ENCODE results near the gene ARHGDIA.
"Not testable (repeated sequence)": the region's sequence is repeated elsewhere in the genome, so short reads cannot be mapped to it uniquely, and the experiment has no call there.

ARHGDIA gene

DNA sequence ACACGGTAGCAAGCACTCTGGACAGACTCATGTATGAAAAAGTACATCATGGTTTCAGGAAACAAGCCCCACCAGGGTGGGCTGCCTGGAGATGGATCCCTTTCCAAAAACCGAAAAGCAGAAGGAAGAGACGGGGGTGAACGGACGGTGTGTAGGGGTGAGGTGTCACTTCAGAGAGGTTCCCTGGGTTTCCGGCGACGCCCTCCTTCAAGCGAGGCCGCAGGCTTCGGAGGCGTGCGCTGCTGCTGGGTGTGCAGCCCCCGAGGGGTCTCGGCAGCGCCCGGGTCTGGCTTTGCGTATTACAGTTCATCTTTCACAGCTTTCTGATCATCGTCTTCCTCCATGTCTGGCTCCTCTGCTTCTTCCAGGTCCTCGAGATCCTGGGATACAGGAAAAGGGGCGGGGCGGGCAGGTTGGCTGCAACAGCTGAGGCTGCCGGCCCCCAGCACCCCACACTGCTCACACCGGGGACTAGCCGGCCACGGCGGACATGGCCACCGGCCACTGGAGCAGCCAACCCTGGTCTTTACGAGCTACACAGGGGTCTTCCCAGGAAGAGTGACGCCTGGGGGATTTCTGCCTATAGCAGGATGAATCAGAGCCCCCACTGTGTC is 27.3 kb downstream of the ARHGDIA start:
- TF ChIP-seq, protein P1, sequence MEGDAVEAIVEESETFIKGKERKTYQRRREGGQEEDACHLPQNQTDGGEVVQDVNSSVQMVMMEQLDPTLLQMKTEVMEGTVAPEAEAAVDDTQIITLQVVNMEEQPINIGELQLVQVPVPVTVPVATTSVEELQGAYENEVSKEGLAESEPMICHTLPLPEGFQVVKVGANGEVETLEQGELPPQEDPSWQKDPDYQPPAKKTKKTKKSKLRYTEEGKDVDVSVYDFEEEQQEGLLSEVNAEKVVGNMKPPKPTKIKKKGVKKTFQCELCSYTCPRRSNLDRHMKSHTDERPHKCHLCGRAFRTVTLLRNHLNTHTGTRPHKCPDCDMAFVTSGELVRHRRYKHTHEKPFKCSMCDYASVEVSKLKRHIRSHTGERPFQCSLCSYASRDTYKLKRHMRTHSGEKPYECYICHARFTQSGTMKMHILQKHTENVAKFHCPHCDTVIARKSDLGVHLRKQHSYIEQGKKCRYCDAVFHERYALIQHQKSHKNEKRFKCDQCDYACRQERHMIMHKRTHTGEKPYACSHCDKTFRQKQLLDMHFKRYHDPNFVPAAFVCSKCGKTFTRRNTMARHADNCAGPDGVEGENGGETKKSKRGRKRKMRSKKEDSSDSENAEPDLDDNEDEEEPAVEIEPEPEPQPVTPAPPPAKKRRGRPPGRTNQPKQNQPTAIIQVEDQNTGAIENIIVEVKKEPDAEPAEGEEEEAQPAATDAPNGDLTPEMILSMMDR (IDR thresholded peaks at IDR 0.05; ENCODE audit: low read depth, low read length, missing control alignments) = no peak

DNA sequence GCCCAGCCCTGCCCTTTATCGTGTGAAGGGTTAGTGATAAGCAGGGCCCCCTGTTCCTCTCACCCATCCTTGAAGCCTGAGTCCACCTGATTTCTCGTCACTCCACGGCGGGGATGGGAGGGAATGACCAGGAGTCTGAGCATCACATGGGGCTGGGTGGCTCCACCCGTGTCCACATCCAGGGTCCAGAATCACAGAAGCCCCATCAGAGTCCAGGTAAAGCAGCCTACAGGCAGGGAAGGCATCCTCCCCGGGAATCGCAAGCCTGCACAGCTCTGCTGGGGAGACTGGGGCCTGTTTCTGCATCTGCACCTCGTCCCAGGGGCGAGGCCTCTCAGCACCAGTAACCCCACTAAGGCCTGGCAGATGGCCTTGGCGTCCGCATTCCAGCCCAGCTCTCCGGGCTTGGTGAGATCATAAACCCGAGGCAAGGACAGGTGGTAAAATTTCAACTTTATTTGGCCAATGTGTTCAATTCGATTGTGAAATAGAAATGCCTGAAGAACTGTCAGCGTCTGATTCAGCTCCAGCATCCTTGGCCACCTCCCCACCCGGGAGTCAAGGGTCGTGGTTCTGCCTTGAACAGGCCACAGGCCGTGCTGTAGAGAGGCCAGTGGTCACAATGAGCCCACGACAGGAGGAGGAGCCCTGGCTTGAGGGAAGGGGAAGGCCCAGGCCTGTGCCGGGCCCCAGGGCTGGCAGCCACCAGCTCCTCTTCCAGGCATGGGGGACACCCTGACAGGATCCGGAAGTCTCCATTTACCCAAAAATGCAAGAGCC is 28.2 kb downstream of the ARHGDIA start:
- TF ChIP-seq, protein P1 (IDR thresholded peaks at IDR 0.05; ENCODE audit: low read depth, low read length, missing control alignments) = no peak
- H3K4me3 ChIP-seq (ENCODE audit: low read depth, low read length) = no peak overlapping the region
- no peak for DNase-seq (ENCODE audit: low read depth)

More for the DNA sequence above, 27.3 kb downstream of the ARHGDIA start:
- no peak overlapping the region for H3K4me3 ChIP-seq (ENCODE audit: low read depth, low read length)
- DNase-seq (ENCODE audit: low read depth) = no peak

DNA sequence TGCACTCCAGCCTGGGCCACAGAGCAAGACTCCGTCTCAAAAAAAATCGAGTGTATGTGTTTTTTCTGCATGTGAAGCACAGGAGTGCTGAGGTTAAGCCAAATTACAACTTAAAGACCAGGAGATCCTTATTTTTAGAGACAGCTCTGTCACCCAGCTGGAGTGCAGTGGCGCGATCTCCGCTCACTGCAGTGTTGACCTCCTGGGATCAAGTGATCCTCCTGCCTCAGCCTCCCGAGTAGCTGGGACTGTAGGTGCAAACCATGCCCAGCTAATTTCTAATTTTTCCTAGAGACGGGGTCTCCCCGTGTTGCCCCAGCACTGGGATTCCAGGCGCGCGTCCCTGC is 28.8 kb downstream of the ARHGDIA start:
- TF ChIP-seq, protein P1 (IDR thresholded peaks at IDR 0.05; ENCODE audit: low read depth, low read length, missing control alignments) = no peak
- no peak overlapping the region for H3K4me3 ChIP-seq (ENCODE audit: low read depth, low read length)
- DNase-seq (ENCODE audit: low read depth) = no peak

DNA sequence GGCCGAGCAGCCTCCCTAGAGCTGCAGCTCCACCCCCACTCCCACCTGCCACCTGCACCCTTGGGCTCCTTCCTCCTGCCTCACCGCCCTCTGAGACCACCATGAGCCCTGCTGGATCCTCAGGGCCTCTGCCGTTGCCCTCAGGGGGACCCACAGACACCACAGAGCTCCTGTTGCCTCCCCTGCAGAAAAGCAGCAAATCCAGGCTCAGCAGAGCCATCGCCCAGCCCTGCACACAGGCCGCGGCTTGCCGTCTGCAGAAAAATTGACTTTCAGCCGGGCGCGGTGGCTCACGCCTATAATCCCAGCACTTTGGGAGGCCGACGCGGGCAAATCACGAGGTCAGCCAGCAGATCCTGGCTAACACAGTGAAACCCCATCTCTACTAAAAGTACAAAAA is 29.3 kb downstream of the ARHGDIA start:
- DNase-seq (ENCODE audit: low read depth) = no peak

DNA sequence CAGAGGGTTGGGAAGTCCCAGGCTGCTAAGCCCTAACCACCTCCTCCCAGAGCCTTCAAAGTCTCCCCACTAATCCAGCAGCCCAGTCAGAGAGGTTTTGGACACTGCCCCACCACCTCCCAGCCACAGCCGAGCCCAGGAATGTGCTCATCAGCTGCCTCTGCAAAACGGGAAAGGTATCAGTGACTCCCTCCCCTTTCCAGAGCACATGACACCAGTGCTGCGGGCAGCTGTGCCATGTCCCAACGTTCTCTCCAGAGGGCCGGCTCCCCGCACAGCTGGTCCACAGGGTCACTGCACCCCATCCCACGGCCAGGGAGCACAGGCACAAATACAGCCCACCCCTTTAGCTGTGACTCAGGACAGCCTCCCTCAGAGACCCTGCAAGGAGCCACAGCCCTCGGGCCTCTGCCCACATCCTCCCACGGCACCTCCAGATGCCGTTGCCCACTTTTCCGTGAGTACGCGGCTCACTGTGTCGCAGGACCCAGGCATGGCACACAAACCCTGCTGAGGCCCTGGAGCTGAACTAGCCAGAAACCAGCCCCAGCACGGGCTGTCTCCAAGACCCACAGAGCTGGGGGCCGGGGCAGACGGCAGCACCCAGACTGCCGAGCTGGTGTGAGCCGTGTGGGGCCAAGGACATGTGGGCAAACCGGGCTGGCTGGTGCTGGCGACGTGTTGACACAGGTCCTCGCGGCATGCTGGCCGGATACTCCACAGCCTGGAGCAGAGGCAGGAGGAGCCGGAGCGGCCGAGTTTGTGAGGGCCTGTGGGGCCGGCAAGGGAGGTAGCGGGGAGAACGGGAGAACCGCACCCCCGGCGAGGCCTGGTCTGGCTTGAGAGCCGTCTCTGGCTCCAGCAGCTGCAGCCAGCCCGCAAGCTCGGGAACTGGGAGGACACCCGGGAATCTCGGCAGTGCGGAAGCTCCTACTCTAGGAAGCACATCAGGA is 30.0 kb downstream of the ARHGDIA start:
- DNase-seq (ENCODE audit: low read depth) = no peak
- no peak overlapping the region for H3K4me3 ChIP-seq (ENCODE audit: low read depth, low read length)
- TF ChIP-seq, protein P1 (IDR thresholded peaks at IDR 0.05; ENCODE audit: low read depth, low read length, missing control alignments) = no peak

More for the DNA sequence above, 29.3 kb downstream of the ARHGDIA start:
- no peak overlapping the region for H3K4me3 ChIP-seq (ENCODE audit: low read depth, low read length)
- TF ChIP-seq, protein P1 (IDR thresholded peaks at IDR 0.05; ENCODE audit: low read depth, low read length, missing control alignments) = no peak

DNA sequence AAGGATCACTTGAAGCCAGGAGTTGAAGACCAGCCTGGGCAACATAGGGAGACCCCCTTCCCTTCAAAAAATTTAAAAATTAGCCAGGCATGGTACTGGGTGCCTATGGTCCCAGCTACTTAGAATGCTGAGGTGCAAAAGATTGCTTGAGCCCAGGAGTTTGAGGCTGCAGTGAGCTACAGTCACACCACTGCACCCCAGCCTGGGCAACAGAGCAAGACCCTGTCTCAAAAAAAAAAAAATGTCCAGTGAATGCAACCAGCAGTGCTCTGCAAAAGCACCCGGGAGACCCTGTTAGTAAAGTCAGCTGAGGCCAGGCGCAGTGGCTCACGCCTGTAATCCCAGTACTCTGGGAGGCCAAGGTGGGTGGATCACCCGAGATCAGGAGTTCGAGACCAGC is 31.1 kb downstream of the ARHGDIA start:
- DNase-seq (ENCODE audit: low read depth); H3K4me3 ChIP-seq (ENCODE audit: low read depth, low read length): not testable (repeated sequence)

DNA sequence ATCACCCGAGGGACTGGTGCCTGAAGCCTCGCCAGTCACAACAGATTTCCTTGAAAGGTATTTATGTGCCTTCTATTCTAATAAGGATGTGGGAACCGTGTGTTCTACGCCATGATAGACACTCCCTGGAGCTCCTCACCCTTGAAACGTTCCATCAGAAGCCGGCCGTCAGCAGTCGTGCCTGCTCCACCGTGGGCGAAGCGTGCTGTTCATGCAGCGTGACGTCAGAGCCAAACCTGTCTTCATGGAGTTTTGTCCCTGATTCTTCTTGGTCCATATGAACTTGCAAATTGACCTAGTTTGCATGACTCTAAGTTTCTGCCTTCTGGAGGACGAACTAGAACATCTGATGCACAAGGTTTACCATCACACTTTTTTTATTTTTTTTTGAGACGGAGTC is 31.8 kb downstream of the ARHGDIA start:
- no peak for DNase-seq (ENCODE audit: low read depth)
- TF ChIP-seq, protein P1 (IDR thresholded peaks at IDR 0.05; ENCODE audit: low read depth, low read length, missing control alignments) = no peak
- H3K4me3 ChIP-seq (ENCODE audit: low read depth, low read length) = no peak overlapping the region
